OCI-LY3 (cell line): Measurements from ENCODE around the gene MED27.

Experiments used
- H2AFZ ChIP-seq: fragments of 200-600, 300-600 bp; shearing (Covaris generic); 2 replicates; pipeline ENCODE4 v1.6.0; 2014; ENCODE audit warnings: antibody characterized with exemption, low read depth, low read length
- H3K27ac ChIP-seq: fragments of 200-600, 300-600 bp; sonication (generic); 2 replicates; pipeline ENCODE4 v1.5.1; 2014; ENCODE audit warnings: mild to moderate bottlenecking, low read length, moderate library complexity, mixed read lengths
- H3K27me3 ChIP-seq: fragments of 200-600, 300-600 bp; sonication (generic); 2 replicates; pipeline ENCODE4 v1.6.1; 2014; ENCODE audit warnings: low read depth, low read length, mixed read lengths
- H3K36me3 ChIP-seq: fragments of 200-600, 300-600 bp; sonication (generic); replicated peaks from 2 replicates; pipeline ENCODE3; 2014; ENCODE audit warnings: low read depth, low read length, mixed read lengths
- H3K4me1 ChIP-seq: fragments of 300-600, 200-600 bp; sonication (generic); 2 replicates; pipeline ENCODE4 v1.6.1; 2014; ENCODE audit warnings: low read length, mixed read lengths
- H3K4me2 ChIP-seq: fragments of 200-600, 300-600 bp; sonication (generic); 2 replicates; pipeline ENCODE4 v1.6.1; 2014; ENCODE audit warnings: low read length, mixed read lengths
- H3K4me3 ChIP-seq: fragments of 300-600, 200-600 bp; sonication (generic); 2 replicates; pipeline ENCODE4 v1.5.1; 2014; ENCODE audit warnings: antibody characterized with exemption, mild to moderate bottlenecking, low read length, moderate library complexity
- H3K79me2 ChIP-seq: fragments of 300-600, 200-600 bp; shearing (Covaris generic); 2 replicates; pipeline ENCODE4 v1.6.1; 2014; ENCODE audit warnings: mild to moderate bottlenecking, low read length, mixed read lengths
- H3K9ac ChIP-seq: fragments of 300-600, 200-600 bp; shearing (Covaris generic); 2 replicates; pipeline ENCODE4 v1.6.0; 2014; ENCODE audit warnings: mild to moderate bottlenecking, low read length, moderate library complexity
- H3K9me3 ChIP-seq: fragments of 200-600, 300-600 bp; shearing (Covaris generic); 2 replicates; pipeline ENCODE4 v1.6.1; 2014; ENCODE audit warnings: low read length, mixed read lengths; ENCODE audit not compliant: insufficient read depth
- H4K20me1 ChIP-seq: fragments of 200-600, 300-600 bp; sonication (generic); 2 replicates; pipeline ENCODE4 v1.6.1; 2016; ENCODE audit warnings: low read length, mixed read lengths; ENCODE audit not compliant: insufficient read depth
- CTCF ChIP-seq: fragments of 200-600, 300-600 bp; sonication (generic); IDR thresholded peaks from 2 replicates; pipeline ENCODE4 v1.5.1; 2014; ENCODE audit warnings: antibody characterized with exemption, low read length, low read depth
- EZH2phosphoT487 ChIP-seq: fragments of 200-600 bp; shearing (Covaris generic); IDR thresholded peaks from 2 replicates; pipeline ENCODE4 v1.6.1; 2018; ENCODE audit warnings: antibody characterized with exemption, mixed run types, low read depth

MED27 gene

GRCh38 chr9:132079391-132080091 is at the start of gene MED27:
MED27 (minus strand) TSS chr9:132079867; CDS start chr9:132079844, 23 bp downstream.
- H3K4me1 ChIP-seq, result peaks cover 14% of the 10 kb centered on the region
- H3K27me3 ChIP-seq, result no peaks in the 10 kb centered on the region
- peak within 1 kb of the TSS; percentile 32; the same call in 1 of the 2 replicates for H3K27ac ChIP-seq
- H3K79me2 ChIP-seq, result peaks cover 29% of the 10 kb centered on the region
- peak within 1 kb of the TSS; percentile 95 for H3K4me2 ChIP-seq
- peaks cover 15% of the 10 kb centered on the region for H3K36me3 ChIP-seq
- H4K20me1 ChIP-seq, result no peaks in the 10 kb centered on the region; the same call in 1 of the 2 replicates
- TF ChIP-seq CTCF (no peak), EZH2phosphoT487 (no peak)
- H3K9ac ChIP-seq, result peak within 1 kb of the TSS; percentile 64
- peak within 1 kb of the TSS; percentile 82 for H3K4me3 ChIP-seq
- H3K9me3 ChIP-seq, result no peaks in the 10 kb centered on the region
- peak within 1 kb of the TSS; percentile 85 for H2AFZ ChIP-seq

GRCh38 chr9:132127888-132128534 is 48.3 kb upstream of the MED27 start:
- Histone ChIP-seq H3K79me2 (no peaks in the 10 kb centered on the region), H3K4me1 (no peaks in the 10 kb centered on the region), H3K27me3 (peaks cover 62% of the 10 kb centered on the region), H3K36me3 (no peaks in the 10 kb centered on the region), H4K20me1 (no peaks in the 10 kb centered on the region), H3K4me3 (no peak overlapping the region), H3K4me2 (no peak overlapping the region), H3K27ac (no peak overlapping the region), H3K9me3 (no peaks in the 10 kb centered on the region), H3K9ac (no peak overlapping the region), H2AFZ (no peak overlapping the region)
- TF ChIP-seq CTCF, result no peak
- TF ChIP-seq EZH2phosphoT487, result no peak

GRCh38 chr9:132126680-132127236 is 47.1 kb upstream of the MED27 start:
- Histone ChIP-seq H3K4me3 (no peak overlapping the region), H2AFZ (no peak overlapping the region), H3K27ac (no peak overlapping the region), H3K4me2 (no peak overlapping the region), H3K36me3 (no peaks in the 10 kb centered on the region), H3K9ac (no peak overlapping the region), H4K20me1 (no peaks in the 10 kb centered on the region), H3K27me3 (peaks cover 65% of the 10 kb centered on the region), H3K79me2 (no peaks in the 10 kb centered on the region), H3K9me3 (no peaks in the 10 kb centered on the region), H3K4me1 (no peaks in the 10 kb centered on the region)
- TF ChIP-seq EZH2phosphoT487, result no peak
- no peak for TF ChIP-seq CTCF

GRCh38 chr9:132125944-132126679 is 46.4 kb upstream of the MED27 start:
- no peaks in the 10 kb centered on the region for H4K20me1 ChIP-seq
- TF ChIP-seq CTCF (no peak), EZH2phosphoT487 (no peak)
- no peak overlapping the region for H3K27ac ChIP-seq
- H3K27me3 ChIP-seq, result peaks cover 63% of the 10 kb centered on the region
- H3K4me2 ChIP-seq, result no peak overlapping the region
- H2AFZ ChIP-seq, result no peak overlapping the region
- H3K9me3 ChIP-seq, result no peaks in the 10 kb centered on the region
- H3K79me2 ChIP-seq, result no peaks in the 10 kb centered on the region
- H3K36me3 ChIP-seq, result no peaks in the 10 kb centered on the region
- H3K4me1 ChIP-seq, result no peaks in the 10 kb centered on the region
- H3K4me3 ChIP-seq, result no peak overlapping the region
- no peak overlapping the region for H3K9ac ChIP-seq
